ENCODE data around the gene MYCT1.

GRCh38 chr6:152746172-152746553 lies 48.5 kb downstream of the MYCT1 start:
- no peak for TF ChIP-seq POLR2AphosphoS5 (IDR thresholded peaks at IDR 0.05; ENCODE audit: low read depth, low read length)
- TF ChIP-seq, protein P1, sequence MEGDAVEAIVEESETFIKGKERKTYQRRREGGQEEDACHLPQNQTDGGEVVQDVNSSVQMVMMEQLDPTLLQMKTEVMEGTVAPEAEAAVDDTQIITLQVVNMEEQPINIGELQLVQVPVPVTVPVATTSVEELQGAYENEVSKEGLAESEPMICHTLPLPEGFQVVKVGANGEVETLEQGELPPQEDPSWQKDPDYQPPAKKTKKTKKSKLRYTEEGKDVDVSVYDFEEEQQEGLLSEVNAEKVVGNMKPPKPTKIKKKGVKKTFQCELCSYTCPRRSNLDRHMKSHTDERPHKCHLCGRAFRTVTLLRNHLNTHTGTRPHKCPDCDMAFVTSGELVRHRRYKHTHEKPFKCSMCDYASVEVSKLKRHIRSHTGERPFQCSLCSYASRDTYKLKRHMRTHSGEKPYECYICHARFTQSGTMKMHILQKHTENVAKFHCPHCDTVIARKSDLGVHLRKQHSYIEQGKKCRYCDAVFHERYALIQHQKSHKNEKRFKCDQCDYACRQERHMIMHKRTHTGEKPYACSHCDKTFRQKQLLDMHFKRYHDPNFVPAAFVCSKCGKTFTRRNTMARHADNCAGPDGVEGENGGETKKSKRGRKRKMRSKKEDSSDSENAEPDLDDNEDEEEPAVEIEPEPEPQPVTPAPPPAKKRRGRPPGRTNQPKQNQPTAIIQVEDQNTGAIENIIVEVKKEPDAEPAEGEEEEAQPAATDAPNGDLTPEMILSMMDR (IDR thresholded peaks at IDR 0.05) = no peak

Measured in Panc1 (cell line).